ENCODE results near the gene ECI1. TPM values are rescaled to one million over a fixed set of nuclear protein-coding genes. Genes with fewer than 3 reads are reported as not detected.

The ECI1 gene
- polyA plus RNA-seq, 3 donors: 29.9 to 74.5 (median 52.3) TPM

DNA sequence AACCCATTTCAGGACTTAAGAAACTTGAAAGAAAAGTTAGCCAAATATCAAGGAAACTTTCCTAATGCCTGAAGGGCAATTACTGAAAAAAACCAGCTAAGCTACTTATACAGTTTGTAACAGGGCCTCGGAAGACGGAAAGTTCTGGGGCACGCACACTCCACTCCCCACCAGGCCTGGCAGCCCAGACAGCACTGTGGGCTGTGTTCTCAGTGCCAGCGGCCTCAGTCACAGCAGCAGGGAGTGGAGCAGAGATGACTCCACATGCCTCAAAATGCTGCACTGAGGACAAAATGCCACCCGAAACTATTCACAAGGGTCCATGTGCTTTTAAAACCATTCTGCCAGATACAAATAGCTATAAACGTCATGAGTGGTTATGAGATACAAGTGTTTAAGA is 6.3 kb upstream of the ECI1 start:
- no peak overlapping the region for H3K4me3 Mint-ChIP-seq
- H3K9me3 Mint-ChIP-seq: no peaks in the 10 kb centered on the region
- Histone ChIP-seq H3K4me1 (ENCODE audit: control insufficient read depth in 1 of 2, insufficient read depth in 2 of 2, low read length in 2 of 2) (no peaks in the 10 kb centered on the region), H3K9ac (ENCODE audit: insufficient read depth, low read length, poor library complexity, severe bottlenecking) (no peak overlapping the region), H3K9me3 (replicated peaks in 1 of 2; ENCODE audit: control insufficient read depth in 1 of 2, insufficient read depth in 1 of 2, low read length in 2 of 2) (no peaks in the 10 kb centered on the region), H4K20me1 (ENCODE audit: insufficient read depth, low read length) (peaks cover 58% of the 10 kb centered on the region), H3K36me3 (replicated peaks in 1 of 2; ENCODE audit: control insufficient read depth in 1 of 2, insufficient read depth in 2 of 2, low read length in 2 of 2) (peaks cover 93 to 99% of the 10 kb centered on the region in 2 donors), H3K27ac (ENCODE audit: low read depth in 1 of 2, low read length in 2 of 2) (no peak overlapping the region), H3K27me3 (ENCODE audit: control insufficient read depth in 2 of 2, insufficient read depth in 2 of 2, low read length in 2 of 2) (no peaks in the 10 kb centered on the region), H3K4me2 (replicated peaks; ENCODE audit: extremely low read depth, low read length, poor library complexity, severe bottlenecking) (no peak overlapping the region), H3K79me2 (ENCODE audit: insufficient read depth, low read length) (peaks cover 24% of the 10 kb centered on the region), H2AFZ (ENCODE audit: insufficient read depth, low read depth, low read length, poor library complexity, severe bottlenecking) (no peak overlapping the region), H3K4me3 (replicated peaks in 1 of 3; ENCODE audit: low read depth in 2 of 3, low read length in 3 of 3) (no peak overlapping the region)
- H3K4me1 Mint-ChIP-seq: no peaks in the 10 kb centered on the region
- WGBS (ENCODE audit: insufficient coverage): 97% methylated on average over 4 of the region's 6 CpGs
- intact Hi-C loops (cut with micrococcal nuclease): loop anchor here in 1 of 2 donors (10.0 kb wide), 1 partner anchor 253 kb away; the partner anchor contains the start of gene ZNF598
- peak overlapping the region in 2 of 7 donors; percentile 37 to 38 for H3K27ac Mint-ChIP-seq
- peaks cover 0 to 1% (median 0%) of the 10 kb centered on the region in 3 donors for H3K27me3 Mint-ChIP-seq (ENCODE audit: low read depth in 3 of 3)
- TF ChIP-seq, protein P1, sequence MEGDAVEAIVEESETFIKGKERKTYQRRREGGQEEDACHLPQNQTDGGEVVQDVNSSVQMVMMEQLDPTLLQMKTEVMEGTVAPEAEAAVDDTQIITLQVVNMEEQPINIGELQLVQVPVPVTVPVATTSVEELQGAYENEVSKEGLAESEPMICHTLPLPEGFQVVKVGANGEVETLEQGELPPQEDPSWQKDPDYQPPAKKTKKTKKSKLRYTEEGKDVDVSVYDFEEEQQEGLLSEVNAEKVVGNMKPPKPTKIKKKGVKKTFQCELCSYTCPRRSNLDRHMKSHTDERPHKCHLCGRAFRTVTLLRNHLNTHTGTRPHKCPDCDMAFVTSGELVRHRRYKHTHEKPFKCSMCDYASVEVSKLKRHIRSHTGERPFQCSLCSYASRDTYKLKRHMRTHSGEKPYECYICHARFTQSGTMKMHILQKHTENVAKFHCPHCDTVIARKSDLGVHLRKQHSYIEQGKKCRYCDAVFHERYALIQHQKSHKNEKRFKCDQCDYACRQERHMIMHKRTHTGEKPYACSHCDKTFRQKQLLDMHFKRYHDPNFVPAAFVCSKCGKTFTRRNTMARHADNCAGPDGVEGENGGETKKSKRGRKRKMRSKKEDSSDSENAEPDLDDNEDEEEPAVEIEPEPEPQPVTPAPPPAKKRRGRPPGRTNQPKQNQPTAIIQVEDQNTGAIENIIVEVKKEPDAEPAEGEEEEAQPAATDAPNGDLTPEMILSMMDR (IDR thresholded peaks at IDR 0.05): no peak
- no peak for DNase-seq
- peaks cover 77 to 98% of the 10 kb centered on the region in 2 donors for H3K36me3 Mint-ChIP-seq

DNA sequence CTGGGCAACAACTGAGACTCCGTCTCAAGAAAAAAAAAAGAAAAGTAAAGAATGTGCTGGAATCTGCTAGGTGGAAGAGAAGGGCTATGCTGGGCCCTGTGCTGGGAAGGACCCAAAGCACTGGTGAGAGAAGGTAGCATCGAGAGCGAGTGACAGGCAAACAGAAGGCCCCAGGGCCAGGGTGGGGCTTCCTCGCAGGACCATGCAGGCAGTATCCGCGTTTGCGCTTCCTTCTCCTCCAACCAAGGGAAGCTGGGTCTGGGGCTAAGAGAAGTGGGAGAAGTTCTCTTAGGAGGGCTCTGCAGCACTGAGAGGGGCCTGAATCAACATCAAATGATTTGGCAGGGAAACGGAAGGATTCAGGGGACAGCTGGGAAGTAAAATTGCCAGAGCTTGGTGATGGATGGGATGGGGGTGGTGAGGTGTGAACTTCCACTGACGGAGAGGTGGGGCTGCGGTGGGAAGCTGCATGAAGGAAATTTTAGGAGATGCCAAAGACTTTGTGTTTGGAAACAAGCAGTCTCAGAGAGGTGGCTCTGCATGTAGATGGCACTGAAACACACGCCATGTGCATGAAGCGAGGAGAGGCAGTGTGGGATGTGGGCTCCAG is 5.2 kb upstream of the ECI1 start:
- peaks cover 18% of the 10 kb centered on the region for H3K79me2 ChIP-seq (ENCODE audit: insufficient read depth, low read length)
- no peak overlapping the region for H3K4me3 ChIP-seq (replicated peaks in 1 of 3; ENCODE audit: low read depth in 2 of 3, low read length in 3 of 3)
- Mint-ChIP-seq H3K27ac (peak overlapping the region in 4 of 7 donors; percentile 44 to 80 (median 62)), H3K9me3 (no peaks in the 10 kb centered on the region), H3K36me3 (peaks cover 68 to 89% of the 10 kb centered on the region in 2 donors), H3K4me1 (peaks cover 4% of the 10 kb centered on the region), H3K4me3 (no peak overlapping the region), H3K27me3 (ENCODE audit: low read depth in 3 of 3) (peaks cover 0 to 1% (median 0%) of the 10 kb centered on the region in 3 donors)
- peaks cover 52% of the 10 kb centered on the region for H4K20me1 ChIP-seq (ENCODE audit: insufficient read depth, low read length)
- H3K9ac ChIP-seq (ENCODE audit: insufficient read depth, low read length, poor library complexity, severe bottlenecking): no peak overlapping the region
- no peak overlapping the region for H3K27ac ChIP-seq (ENCODE audit: low read depth in 1 of 2, low read length in 2 of 2)
- no peaks in the 10 kb centered on the region for H3K27me3 ChIP-seq (ENCODE audit: control insufficient read depth in 2 of 2, insufficient read depth in 2 of 2, low read length in 2 of 2)
- intact Hi-C loops (cut with micrococcal nuclease): loop anchor here in 1 of 2 donors (10.0 kb wide), 1 partner anchor 252 kb away; the partner anchor contains the start of gene ZNF598
- no peaks in the 10 kb centered on the region for H3K9me3 ChIP-seq (replicated peaks in 1 of 2; ENCODE audit: control insufficient read depth in 1 of 2, insufficient read depth in 1 of 2, low read length in 2 of 2)
- no peak overlapping the region for H2AFZ ChIP-seq (ENCODE audit: insufficient read depth, low read depth, low read length, poor library complexity, severe bottlenecking)
- 100% methylated on average over 6 of the region's 12 CpGs for WGBS (ENCODE audit: insufficient coverage)
- no peak for DNase-seq
- H3K4me1 ChIP-seq (ENCODE audit: control insufficient read depth in 1 of 2, insufficient read depth in 2 of 2, low read length in 2 of 2): peaks cover 6% of the 10 kb centered on the region in 2 donors
- peaks cover 82 to 88% of the 10 kb centered on the region in 2 donors for H3K36me3 ChIP-seq (replicated peaks in 1 of 2; ENCODE audit: control insufficient read depth in 1 of 2, insufficient read depth in 2 of 2, low read length in 2 of 2)
- no peak overlapping the region for H3K4me2 ChIP-seq (replicated peaks; ENCODE audit: extremely low read depth, low read length, poor library complexity, severe bottlenecking)
- TF ChIP-seq, protein P1 (IDR thresholded peaks at IDR 0.05): no peak
